T-helper 2 cell (primary cell): ENCODE data around the gene SH2D4B.

ENCODE experiments used
- DNase-seq, 5 experiments: peaks; one replicate each; pipeline versions ENCODE4 v3.0.0 to v3.0.0-alpha.2; 2012 to 2022

Gene SH2D4B

DNA sequence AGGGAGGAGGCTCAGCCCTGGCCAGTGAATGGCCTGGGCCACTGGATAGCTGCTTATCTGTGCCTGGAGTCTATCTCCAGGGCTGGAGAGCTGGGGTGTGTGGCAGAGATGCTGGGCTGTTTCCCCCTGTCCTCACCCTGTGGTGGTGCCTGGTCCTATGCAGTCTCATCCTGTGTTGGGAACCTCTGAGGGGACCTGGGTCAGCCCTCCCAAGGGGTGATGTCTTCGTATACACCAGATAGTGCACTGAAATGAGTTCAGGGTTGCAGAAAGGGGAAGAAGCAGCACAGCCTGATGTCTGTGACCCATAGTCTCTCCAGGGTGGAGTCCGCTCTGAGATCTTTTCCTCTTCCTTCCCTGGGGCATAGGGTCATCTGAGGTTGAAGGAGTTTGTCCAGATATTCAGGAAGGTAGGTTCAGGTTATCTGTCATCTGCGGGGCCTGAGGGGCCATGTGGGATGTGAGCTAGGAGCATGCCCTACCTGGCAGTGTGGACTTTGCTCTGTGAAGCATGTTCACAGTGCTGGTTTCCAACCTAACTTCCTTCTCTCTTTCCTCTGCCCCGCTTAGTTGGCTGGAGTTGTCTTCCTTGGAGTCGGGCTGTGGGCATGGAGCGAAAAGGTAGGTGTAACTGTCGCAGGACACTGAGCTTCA lies 33.4 kb upstream of the SH2D4B start:
- DNase-seq, result no peak

DNA sequence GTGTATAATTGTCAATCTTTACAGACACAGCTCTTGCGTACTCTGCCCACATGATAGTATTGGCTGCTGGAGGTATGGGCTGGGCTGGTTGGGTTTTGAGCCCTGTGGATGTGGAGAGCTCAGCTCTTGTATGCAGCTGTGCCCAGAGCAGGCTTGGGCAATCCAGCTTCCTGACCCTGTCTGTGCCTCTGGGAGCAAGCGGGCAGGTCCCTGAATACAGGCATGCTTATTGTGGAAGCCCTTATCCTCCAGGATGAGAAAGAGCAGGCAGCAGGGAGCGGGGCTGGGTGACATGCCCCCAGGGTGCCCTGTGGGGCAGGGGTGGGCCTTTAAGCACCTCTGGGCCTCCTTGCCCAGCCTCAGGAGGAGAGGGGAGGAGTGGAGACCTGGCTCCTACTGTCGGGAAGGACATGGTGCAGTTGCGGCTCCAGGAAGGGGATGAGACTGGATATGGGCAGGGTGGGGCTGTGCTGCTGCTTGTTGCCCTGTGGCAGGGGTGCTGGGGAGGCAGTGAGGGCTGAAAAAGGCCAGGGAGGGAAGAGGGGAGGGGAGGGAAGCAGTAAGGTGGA lies 32.7 kb upstream of the SH2D4B start:
- DNase-seq, result no peak

DNA sequence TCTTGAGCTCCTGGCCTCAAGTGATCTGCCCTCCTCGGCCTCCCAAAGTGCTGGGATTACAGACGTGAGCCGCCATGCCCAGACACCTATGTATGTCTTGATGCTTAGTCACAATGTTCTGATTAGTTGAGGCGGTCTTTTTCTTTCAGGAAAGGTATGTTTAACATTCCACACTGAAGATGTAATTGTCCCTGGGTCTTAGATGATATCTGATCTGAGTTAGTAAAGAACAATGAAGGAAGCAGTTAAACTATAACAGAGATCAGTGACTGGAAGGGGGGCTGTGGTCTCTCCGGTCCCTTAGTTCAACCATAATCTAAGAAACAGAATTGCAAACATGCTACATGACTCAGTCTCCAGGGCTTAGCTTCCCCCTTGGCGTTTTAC lies 31.5 kb upstream of the SH2D4B start:
- DNase-seq, result no peak

DNA sequence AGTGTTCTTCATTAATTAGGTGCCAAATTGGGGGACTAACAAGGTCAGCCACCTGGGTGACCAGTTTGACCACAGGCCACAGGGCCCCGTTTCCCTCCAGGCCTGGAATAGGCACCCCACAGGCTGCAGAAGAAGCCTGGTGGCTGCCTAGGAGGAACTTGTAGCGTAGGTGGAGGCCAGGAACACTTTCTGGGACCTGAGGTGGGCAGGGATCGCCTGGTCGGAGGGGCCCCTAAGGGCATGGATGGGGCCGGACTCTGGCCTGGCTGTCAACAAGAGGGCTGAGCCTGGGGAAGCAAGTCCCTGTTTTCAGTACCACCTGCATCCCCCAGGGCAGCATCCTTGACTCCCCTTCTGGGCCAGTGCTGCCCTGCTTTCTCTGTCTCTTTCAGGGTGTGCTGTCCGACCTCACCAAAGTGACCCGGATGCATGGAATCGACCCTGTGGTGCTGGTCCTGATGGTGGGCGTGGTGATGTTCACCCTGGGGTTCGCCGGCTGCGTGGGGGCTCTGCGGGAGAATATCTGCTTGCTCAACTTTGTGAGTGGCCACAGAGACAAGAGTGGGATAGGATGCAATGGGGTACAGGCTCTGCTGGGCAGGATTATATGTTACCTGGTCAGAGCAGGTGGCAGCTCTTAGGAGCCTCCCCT lies 30.7 kb upstream of the SH2D4B start:
- no peak for DNase-seq

DNA sequence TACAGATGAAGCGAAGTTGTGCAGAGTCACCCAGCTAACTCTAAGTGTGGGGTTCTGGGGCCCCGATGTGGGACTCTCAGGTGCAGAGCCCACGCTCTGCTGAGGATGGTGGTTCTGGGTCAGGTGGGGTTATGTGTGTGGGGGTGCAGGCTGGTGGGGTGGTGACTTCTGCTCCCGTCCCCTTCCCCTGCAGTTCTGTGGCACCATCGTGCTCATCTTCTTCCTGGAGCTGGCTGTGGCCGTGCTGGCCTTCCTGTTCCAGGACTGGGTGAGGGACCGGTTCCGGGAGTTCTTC lies 28.6 kb upstream of the SH2D4B start:
- DNase-seq, result no peak

DNA sequence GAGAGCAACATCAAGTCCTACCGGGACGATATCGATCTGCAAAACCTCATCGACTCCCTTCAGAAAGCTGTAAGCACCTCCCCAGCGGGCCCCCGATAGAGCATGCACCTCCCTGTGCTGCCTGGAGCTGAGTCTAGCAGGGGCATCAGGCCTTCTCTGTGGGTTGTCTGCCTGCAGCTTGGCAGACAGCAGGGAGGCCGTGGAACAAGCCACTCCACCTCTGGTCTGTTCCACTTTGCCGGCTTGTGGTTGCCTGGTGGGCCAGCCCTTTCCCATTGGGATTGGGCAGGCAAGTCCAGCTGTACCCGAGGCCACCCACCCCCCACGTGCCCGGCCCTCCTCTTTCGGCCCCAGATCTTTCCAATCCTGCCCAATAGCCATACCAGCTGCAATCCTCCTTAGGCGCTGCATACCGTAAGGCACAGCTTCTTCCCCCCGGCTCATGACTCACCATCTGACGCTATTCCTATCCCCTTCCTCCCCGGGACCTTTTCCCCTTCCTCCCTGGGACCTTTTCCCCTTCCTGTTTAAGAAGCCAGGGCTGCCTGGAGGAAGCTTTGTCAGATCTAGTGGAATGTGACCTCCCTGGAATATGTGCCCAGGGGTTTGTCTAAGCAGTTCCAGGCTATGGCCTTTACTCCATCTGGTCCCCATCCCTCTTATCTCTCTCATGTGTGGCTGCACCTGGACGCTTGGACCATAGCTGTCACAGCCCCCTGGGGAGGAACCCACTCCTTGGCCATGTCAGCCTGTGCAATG lies 28.1 kb upstream of the SH2D4B start:
- no peak for DNase-seq

DNA sequence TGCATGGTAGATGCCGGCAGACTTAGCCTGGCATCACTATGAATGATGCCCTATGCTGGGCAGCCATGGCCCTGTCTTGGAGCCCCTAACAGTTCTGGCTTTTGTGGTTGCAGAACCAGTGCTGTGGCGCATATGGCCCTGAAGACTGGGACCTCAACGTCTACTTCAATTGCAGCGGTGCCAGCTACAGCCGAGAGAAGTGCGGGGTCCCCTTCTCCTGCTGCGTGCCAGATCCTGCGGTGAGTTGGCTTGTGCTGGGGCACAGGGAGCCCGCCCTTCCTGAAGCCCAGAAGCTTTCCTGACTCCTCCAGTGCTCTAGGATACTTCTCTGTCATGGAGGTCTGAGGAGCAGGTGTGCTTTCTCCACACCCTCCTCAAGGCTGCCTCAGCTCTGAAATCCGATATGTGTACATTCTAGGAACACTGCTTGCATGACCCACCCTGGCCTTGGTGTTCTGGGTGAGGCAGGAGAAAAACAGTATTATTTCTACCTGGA lies 25.6 kb upstream of the SH2D4B start:
- DNase-seq, result no peak

DNA sequence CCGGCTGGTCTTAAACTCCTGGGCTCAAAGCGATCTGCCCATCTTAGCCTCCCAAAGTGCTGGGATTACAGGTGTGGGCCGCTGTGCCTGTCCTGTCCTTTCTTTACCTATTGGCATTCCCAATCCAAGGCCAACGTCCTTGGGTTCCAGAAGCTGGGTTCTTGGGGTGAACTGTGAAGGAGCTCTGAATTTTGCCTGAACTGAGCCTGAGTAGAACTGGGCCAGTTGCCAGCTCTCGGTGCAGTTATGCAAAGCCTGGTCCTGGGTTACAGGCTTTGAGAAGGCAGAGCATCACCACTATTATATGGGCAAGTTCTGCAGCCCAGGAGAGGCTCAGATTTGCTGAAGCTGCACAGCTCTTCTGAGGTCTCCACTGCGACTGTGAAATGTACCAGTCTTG lies 24.6 kb upstream of the SH2D4B start:
- DNase-seq, result no peak

DNA sequence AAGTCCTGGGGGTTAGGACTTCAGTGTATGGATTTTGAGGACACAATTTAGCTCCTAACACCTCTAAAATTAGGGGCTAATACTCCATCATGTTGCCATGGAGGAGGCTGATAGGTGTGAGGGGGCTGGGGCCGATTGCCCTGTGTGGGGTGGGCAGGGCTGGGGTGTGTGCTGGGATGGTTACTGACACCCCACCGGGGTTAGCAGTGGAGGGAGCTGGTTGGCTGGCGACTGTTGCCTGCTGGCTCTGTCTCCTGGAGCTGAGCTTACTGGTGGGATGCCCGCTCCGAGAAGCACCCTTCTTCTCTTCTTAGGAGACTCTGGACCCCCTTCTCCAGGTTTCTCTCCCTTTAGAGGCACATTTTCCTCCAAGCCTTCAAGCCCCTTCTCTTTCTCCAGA lies 22.2 kb upstream of the SH2D4B start:
- DNase-seq, result no peak

DNA sequence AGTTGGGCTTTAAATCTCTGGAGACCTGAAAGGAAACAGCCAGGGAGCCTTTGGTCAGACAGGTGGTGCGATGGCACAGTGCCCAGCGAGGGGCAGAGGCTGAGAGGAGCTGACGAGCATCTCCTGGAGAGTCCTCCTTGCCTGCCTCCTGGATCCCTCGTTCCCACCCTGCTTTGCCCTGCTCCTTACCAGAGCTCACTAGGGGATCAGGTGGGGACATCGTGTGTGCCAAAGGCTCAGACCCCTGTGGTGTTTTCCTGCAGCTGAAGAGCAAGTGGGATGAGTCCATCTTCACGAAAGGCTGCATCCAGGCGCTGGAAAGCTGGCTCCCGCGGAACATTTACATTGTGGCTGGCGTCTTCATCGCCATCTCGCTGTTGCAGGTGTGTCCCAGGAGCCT lies 21.8 kb upstream of the SH2D4B start:
- no peak for DNase-seq

DNA sequence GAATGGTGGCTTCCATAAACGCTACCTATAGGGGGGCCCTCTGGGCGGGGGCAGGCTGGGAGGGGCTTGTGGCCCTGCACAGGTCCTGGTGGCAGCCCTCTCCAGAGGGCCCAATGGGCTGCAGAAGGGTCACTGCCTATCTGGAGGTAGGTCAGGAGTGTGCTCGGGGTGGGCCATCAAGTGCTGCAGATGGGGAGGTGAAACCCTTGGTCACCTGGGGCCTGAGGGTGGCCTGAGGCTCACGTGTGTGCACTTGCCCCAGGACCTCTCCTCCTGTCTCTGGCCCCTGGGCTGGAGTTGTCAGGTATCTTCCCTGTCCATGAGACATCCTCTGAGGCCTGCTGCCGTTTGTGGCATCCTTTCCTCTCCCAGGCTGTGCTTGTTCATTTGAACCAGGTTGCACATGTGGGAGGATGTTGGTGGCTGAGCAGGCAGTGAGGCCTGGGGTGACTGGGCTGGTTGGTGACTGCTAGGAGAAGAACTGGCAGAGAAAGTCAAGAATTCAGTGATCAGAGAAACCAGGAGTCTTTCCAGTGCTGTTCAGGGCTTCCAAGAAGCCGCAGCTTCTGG lies 21.1 kb upstream of the SH2D4B start:
- no peak for DNase-seq

DNA sequence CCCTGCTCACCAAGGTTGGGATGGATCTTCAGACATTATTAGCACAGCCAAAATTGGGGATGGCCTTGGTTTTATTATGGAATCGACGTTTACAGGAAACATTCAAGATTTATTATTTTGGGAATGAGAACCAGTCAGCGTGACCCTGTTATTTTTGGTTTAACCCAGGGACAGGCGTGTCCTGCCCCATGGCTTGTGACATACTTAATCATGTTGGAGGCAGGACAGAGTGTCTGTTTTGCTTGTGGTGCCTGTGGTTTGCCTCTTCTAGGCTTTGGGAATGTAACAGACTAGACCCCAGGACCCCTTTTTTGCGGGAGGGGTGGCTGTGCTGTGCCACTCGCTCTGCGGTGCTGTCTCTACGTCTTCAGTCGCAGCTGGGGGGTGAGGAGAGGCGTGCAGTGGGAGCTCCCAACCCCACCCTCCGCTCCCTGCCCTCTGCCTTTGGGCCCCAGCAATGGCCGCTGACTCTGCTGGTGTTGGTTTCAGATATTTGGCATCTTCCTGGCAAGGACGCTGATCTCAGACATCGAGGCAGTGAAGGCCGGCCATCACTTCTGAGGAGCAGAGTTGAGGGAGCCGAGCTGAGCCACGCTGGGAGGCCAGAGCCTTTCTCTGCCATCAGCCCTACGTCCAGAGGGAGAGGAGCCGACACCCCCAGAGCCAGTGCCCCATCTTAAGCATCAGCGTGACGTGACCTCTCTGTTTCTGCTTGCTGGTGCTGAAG lies 20.1 kb upstream of the SH2D4B start:
- no peak for DNase-seq

DNA sequence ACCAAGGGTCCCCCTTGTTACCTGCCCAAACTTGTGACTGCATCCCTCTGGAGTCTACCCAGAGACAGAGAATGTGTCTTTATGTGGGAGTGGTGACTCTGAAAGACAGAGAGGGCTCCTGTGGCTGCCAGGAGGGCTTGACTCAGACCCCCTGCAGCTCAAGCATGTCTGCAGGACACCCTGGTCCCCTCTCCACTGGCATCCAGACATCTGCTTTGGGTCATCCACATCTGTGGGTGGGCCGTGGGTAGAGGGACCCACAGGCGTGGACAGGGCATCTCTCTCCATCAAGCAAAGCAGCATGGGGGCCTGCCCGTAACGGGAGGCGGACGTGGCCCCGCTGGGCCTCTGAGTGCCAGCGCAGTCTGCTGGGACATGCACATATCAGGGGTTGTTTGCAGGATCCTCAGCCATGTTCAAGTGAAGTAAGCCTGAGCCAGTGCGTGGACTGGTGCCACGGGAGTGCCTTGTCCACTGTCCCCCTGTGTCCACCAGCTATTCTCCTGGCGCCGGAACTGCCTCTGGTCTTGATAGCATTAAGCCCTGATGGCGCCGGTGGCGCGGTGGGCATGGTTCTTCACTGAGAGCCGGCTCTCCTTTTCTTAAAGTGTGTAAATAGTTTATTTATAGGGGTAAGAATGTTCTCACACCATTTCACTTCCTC lies 19.4 kb upstream of the SH2D4B start:
- no peak for DNase-seq

DNA sequence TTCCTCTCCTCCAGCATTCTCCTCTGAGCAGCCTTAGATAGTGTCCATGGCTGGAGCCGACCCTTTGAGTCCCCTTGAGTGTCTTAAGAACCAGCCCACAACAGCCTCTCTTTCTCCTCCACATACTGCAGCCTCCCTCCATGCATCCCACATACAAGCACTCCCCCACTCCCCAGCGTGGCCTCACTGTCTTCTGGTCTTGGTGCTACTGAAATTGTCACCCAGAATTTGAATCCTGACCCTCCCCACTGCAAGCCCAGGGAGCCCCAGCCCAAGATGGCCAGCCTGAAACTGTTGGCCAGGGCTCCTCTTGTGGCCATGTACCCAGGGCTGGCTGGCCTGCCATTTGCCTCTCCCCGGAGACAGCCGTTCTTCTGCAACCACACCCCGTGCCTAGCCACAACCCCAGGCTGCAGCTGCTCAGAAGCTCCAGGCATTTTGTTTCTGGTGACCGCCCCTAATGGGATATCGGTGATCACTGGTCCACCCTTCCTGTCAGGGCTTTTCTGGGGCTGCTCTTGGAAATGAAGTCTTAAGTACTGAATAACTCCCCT lies 18.8 kb upstream of the SH2D4B start:
- no peak for DNase-seq

DNA sequence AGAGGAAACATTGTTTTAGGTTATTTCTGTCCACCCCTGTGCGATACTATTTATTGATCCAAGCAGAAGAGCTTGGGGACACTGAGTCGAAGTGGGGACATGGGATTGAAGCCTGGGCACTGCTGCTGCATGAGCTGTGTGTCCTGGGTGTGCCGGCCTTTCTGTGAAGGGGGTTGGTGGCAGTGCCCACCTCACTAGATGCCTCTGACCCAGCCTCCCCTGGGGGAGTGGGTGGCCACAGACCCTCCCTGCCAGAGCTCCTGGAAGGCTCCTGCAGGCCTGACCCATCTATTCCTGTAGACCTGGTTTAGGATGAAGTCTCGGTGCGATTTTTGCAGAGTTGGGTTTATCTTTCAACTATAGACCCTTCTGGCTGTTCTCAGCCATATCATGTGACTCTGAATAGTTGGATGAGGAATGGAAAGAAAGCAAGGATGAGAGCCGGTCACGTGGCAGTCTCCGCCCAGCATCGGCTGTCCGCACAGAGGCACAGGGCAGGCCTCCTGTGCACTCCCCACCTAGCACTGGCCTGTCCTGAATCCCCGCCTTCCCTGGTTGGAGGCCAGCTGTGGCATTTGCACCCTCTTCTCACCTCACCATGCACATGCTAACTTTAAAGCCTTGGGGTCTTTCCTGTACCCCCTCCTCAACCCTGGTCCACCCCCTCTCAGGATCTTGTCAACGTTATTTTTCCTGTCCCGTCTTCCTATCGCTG lies 17.6 kb upstream of the SH2D4B start:
- DNase-seq, result no peak

DNA sequence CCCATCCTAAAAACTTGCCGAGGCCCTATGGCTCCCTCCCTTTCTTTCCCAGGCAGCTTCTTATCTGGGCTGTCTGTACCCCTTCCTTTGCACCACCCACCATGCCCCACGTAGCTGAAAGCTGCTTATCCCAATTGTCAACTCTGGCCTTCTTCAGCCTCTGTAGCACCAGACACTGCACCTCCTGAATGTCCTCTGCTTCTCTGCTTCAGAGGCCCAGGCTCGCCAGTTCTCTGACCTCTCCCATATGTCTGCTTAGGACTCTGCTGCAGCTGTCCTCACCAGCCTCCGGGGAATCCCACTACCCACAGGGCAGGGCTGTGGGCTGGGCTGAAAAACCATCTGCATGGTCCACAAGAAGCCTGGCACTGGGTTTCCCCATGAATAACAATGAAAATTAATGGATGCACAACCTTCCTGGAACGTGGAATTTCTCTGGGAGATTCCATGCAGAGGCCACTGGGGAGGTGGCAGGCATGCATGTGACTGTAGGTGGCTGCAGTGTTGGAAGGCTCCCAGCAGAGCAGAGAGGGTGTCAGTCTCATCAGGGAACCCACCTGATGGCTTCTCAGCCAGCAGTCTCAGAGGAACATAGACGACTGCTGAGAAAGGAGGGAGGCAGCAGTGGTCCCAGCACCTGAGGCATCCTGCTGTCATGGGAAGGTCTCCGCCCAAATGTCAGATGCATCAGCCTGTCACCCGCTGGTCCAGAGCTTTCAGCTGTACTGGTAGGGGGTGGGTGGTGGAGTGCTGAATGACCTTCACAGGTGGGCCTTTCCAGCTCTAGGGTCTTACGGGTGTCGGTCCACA lies 16.8 kb upstream of the SH2D4B start:
- no peak for DNase-seq

DNA sequence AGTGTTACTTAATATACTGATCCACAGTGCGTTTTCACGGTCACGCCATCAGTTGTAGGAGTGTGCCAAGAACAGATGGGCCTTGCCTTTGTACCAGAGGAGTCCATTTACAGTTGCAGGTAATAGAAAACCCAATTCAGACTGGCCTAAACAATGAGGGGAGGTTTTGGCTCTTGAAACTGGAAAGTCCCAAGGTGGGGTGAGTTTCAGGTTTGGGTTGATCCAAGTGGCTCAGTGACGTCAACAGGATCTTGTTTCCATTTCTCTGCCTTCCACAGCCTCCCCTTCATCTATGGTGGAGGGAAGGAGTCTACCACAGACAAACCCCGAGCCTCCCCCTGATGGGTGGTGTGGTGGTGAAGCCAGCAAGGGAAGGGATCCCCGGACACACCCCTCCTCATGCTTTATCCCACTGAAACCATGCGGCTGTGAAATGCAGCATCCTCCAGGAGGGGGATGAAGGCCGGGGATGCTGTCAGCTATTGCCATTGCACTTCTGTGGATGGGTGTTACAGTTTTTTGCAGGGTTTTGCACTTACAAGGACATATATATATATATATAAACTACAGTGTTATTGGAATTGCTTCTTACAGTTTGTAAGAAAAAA lies 14.8 kb upstream of the SH2D4B start:
- DNase-seq, result peak in 1 of 5 experiments; percentile 16

DNA sequence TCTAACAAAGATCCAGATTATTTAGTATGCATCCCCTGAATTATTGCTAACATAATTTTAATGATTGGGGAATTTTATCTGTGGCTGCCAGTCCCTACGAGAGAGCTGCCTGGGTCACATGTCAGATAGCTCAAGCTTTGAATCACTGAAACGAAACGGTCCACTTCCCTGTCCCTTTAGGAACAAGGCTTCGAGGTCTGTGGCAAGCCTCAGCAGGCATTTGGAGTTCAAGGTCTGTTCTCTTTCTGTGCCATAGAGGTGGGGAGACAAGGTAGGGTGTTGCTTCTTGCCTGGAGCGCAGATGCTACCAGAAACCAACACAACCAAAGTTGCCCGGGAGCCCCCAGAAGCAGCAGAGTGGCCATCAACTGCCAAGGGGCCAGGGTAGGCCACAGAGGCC lies 13.9 kb upstream of the SH2D4B start:
- DNase-seq, result no peak

DNA sequence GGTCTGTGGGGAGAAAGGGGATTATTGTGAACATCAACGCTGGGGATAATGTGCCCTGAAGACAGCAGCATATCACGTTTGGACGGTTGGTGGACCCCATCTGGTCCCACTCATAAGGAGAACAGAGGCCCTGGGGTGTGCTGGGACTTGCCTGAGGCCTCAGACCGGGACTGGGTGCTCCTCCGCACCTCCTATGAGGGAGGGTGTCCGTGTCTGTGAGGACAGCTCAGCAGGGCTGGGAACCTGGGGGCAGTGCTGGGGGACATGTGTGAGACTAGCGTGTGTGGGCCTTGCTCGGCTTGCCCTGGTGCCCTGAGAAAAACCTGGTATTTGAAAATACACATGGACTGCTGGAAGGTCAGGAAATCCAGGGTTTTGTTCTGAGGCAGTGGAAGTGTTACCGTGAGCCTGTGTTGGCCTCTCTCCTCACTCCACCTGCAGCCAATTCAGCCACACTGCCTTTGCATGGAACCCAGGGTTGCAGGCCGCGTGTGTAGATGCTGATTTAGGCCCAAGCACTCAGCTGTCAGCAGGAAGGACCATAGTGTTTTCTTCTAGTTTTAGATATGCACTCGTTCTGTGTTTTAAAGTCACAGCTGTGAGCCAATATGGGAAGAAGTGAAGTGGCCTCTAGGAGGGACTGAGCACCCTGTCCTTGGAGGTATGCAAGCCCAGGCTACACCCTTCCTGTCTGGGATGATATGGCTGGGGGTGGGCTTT lies 13.4 kb upstream of the SH2D4B start:
- DNase-seq, result no peak
